ENCODE data around the gene CCDC88C. TPM values are rescaled to one million over a fixed set of nuclear protein-coding genes. Genes with fewer than 3 reads are reported as not detected.

CCDC88C gene
- polyA plus RNA-seq, 12 donors, result 8.9 to 30.9 (median 13.1) TPM; not detected in 1

GRCh38 chr14:91293281-91293680 is 124.3 kb downstream of the CCDC88C start:
- no peak for DNase-seq

DNA sequence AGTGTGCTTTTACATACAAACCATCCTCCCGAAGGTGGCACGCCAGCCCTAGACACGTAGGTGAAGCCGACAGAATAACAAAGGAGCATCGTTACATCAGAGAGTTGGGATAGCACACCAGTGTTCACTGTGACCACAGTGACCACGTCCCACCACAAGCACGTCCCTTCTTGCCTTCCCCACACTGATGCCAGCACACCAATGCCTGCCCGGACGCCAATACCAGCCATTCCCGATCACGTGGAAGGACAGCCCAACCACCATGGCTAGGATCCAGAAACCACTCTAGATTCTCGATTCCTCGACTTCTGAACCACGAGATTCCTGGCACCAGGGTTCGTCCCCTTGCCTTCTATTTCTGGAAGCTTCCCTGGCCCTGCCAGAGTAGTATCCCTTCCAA is 125.1 kb downstream of the CCDC88C start:
- no peak for DNase-seq

GRCh38 chr14:91291786-91292405 is 125.7 kb downstream of the CCDC88C start:
- DNase-seq, result no peak

DNA sequence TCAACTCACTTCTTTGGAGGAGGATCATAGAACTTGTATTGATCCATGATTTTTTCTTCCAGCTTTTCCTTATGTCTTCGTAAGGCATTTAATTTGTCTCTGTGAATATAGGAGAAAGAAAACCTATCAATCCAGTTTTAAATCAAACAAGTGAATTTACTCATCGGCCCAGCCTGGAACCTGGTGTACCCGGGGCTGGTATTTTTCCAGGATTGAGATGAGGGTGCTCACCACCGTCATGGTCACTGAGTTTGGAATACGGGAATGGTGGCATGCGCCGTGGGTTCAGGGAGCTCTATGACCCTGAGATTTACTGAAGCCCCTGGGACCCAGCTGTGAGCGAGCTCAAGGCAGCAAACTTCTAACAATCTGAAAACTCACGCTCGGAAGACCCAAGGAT is 126.6 kb downstream of the CCDC88C start:
- DNase-seq, result no peak

DNA sequence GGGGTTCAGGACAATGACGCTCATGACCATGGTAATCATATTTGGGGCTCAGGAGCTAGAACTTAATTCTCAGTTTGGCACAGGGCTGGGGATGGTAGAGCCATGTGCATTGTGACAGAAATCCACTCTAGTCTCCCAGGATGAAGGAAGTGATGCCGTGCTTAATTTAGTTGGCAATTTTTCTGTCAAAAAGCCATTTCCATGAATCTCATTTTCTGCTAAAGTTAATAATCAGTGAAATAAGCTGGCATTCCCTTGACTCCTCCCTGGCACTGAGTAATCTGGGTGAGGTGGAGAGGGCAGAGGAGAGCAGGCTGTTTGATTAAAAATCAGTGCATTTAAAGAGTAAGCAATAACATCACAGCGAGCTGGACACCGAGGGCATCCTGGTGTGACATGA is 128.2 kb downstream of the CCDC88C start:
- DNase-seq, result no peak

DNA sequence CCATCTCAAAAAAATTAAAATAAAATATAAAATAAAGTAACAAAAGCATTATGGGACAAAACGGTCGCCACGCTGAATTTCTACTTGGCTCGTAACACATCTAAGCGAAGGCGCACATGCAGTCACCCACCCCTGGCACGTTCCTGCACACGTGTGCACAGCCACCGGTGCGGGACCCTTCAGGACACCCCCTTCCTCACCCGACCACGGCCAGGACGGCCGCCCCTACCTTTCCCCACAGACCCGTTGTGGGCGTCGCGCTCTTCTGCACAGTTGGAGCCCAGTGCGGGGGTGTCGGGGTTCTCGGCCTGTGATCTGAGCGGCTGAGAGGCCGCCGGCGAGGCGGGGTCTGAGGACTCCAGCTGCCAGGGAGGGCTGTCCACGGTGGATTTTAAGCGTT is 128.7 kb downstream of the CCDC88C start:
- no peak for DNase-seq

GRCh38 chr14:91286530-91286937 is 131.1 kb downstream of the CCDC88C start:
- DNase-seq, result peak; percentile 67

- DNase-seq, result no peak
Observed at GRCh38 chr14:91284791-91285548, 132.7 kb downstream of the CCDC88C start.

DNA sequence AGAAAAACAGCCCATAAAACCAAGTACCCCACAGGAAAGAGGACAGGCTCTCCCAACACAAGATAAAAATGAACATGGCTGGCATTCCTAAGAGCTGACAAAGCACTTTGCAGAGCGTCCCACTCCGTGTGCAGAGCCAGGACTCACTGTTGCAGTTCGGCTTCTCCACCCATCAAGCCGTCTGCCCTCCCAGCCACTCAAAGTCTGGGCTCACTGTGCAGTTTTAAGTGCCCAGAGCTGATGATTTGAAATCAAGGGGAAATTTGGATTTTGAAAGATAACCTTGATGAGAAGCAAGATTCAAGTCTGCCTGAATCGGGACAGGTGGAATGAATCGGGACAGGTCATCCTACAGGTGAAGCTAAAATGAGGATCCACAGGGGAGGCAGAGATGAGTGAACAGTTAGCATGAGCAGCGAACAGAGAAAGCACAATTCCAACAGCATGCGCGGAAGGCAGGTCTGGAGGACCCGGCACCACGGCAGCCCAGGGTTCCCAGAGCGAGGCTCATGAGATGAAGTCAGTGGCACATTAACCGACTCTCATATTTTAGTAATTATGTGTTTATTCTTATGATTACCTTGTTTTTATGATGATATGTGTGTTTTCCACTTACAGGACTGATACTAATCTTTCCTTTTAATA is 133.4 kb downstream of the CCDC88C start:
- no peak for DNase-seq

- no peak for DNase-seq
Observed at GRCh38 chr14:91283666-91284065, 134.0 kb downstream of the CCDC88C start.

DNA sequence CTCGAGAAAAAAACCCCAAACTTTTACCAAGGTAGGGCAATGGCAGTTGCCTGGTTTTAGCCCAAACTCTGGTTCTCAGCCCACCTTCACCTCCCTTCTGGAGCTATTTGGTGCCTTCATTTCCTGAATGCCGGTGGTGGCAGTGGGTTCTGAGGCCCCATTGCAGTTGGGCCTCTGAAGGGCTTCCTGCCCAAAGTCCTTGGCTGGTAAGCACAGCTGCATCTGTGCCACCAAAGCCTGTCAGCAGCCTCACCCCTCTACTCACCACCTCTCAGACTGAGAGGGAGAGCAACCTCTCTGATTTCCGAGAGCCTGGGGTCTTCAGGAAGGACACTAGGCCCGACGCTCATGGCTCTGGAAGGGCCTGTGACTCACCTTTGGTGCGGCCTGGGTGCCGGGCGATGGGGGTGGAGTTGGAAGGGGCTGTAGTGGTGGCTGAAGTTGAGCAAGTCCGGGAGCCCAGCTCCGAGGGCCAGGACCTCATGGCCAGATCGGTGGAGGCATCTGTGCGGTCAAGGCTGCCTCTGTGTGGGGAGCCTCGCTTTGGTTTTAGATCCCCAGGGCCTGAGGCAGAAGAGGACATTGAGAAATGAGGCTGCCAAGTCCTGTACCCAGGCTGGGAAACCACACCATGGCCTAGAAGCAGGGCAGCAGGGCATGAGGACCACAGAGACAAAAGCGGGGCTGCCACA is 134.5 kb downstream of the CCDC88C start:
- no peak for DNase-seq

GRCh38 chr14:91281346-91281745 is 136.3 kb downstream of the CCDC88C start:
- DNase-seq, result no peak

- DNase-seq, result no peak
Observed at GRCh38 chr14:91280129-91280528, 137.5 kb downstream of the CCDC88C start.

DNA sequence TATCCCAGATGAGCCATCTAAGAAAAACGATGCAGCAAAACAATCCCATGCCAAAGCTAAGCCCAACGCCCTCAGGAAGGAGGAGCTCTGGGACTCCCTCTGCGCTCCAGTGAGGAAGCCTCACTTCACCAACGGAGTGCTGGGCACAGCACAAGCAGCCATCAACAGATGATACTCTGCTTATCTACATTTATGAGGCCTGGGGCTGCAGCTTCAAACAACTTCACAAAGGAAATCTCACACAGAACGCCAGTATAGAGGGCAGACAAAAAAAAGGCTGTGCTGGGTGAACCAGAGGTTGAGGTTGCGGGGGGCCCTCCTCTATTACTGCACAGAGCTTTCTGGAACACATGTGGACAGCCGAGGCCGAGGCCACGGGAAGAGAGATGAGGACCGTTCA is 138.3 kb downstream of the CCDC88C start:
- DNase-seq, result no peak

- no peak for DNase-seq
Observed at GRCh38 chr14:91278383-91278715, 139.3 kb downstream of the CCDC88C start.

- DNase-seq, result no peak
Observed at GRCh38 chr14:91277546-91278382, 139.9 kb downstream of the CCDC88C start.

- DNase-seq, result no peak
Observed at GRCh38 chr14:91274796-91275195, 142.8 kb downstream of the CCDC88C start.

- no peak for DNase-seq
Observed at GRCh38 chr14:91273885-91274273, 143.7 kb downstream of the CCDC88C start.

GRCh38 chr14:91273273-91273884 is 144.2 kb downstream of the CCDC88C start:
- no peak for DNase-seq

GRCh38 chr14:91272341-91273272 is 145.0 kb downstream of the CCDC88C start:
- no peak for DNase-seq
